Measurements from ENCODE around the gene PRKD1.

PRKD1 gene

DNA sequence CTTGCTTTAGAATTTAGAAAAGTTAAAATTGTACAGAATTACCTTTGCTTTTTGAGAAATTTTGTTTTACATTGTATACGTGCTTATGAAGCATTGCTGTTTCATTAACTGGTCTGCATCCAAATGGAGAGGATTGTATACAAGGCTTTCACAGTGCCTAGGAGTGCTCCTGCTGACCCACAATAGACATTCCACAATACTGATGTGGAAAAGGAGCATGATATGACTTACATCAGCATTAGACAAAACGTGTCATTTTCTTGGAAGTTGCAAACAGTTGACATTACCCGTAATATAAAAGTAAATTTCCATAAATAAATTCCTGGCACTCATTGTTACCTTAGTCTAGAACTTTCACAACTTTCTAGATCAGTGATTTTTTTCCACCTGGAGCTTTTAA, 1.9 kb downstream of the PRKD1 start:
- in situ Hi-C loops (cut with MboI; ENCODE audit: low sequenced_read_pairs, unreplicated experiment): no loop called here
- no peak for TF ChIP-seq CTCF (IDR thresholded peaks at IDR 0.05; ENCODE audit: borderline replicate concordance, control extremely low read depth, extremely low read depth, insufficient read depth, missing control alignments)
- no peak for DNase-seq (ENCODE audit: low spot score)

- no peak for DNase-seq (ENCODE audit: low spot score)
- in situ Hi-C loops (cut with MboI; ENCODE audit: low sequenced_read_pairs, unreplicated experiment): no loop called here
- no peak for TF ChIP-seq CTCF (IDR thresholded peaks at IDR 0.05; ENCODE audit: borderline replicate concordance, control extremely low read depth, extremely low read depth, insufficient read depth, missing control alignments)
Observed at GRCh38 chr14:29925101-29925722, 2.4 kb downstream of the PRKD1 start.

DNA sequence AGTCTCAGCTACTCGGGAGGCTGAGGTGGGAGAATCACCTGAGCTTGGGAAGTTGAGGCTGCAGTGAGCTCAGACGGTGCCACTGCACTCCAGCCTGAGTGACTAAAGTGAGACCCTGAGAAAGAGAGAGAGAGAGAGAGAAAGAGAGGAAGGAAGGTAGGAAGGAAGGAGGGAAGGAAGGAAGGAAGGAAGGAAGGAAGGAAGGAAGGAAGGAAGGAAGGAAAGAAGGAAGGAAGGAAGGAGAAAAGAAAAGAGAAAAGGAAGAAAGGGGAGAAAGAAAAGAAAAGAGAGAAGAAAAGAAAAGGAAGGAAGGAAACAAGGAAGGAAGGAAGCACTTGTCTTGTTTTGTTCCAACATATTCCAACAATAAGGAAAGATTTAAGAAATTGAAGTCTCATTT, 7.8 kb downstream of the PRKD1 start:
- TF ChIP-seq CTCF (IDR thresholded peaks at IDR 0.05; ENCODE audit: borderline replicate concordance, control extremely low read depth, extremely low read depth, insufficient read depth, missing control alignments): no peak
- DNase-seq (ENCODE audit: low spot score): no peak
- in situ Hi-C loops (cut with MboI; ENCODE audit: low sequenced_read_pairs, unreplicated experiment): no loop called here

- TF ChIP-seq CTCF (IDR thresholded peaks at IDR 0.05; ENCODE audit: borderline replicate concordance, control extremely low read depth, extremely low read depth, insufficient read depth, missing control alignments): no peak
- in situ Hi-C loops (cut with MboI; ENCODE audit: low sequenced_read_pairs, unreplicated experiment): no loop called here
Observed at GRCh38 chr14:29918981-29919380, 8.7 kb downstream of the PRKD1 start.

DNA sequence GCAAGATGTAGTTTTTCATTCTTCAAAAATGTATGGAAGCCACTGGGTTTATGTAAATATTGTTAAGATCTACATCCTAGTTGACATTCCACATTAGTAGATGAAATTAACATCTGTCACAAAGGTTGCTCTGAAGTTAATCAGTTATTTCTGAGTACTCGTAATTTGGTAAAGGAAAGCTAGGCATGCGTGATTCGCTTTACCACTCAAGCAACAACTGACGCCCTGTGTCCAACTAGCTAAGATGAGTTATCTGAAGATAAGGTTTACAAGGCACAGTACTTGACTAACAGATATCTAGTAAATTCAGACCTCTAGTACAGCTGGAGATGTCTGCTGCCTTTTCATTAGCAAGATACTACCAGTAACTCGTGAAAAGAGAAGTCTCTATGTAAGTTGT, 14.1 kb downstream of the PRKD1 start:
- in situ Hi-C loops (cut with MboI; ENCODE audit: low sequenced_read_pairs, unreplicated experiment): no loop called here
- TF ChIP-seq CTCF (IDR thresholded peaks at IDR 0.05; ENCODE audit: borderline replicate concordance, control extremely low read depth, extremely low read depth, insufficient read depth, missing control alignments): no peak
- no peak for DNase-seq (ENCODE audit: low spot score)

More at GRCh38 chr14:29918981-29919380, 8.7 kb downstream of the PRKD1 start:
- DNase-seq (ENCODE audit: low spot score): no peak

DNA sequence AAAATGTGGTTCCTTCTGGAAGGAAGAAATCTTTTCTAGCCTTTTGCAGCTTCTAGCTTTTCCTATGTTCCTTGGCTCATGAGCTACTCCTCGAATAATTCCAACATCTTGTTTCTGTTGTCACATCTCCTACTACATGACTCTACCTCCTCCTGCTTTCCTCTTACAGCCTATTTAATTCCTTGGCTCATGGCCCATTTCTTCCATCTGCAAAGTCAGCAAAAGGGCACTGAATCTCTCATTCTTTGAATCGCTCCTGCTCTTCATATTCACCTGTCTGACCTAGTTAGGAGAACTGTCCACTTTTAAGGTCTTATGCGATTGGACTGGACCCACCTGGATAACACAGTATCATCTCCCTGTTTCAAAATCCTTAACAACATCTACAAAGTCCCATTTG, 15.8 kb downstream of the PRKD1 start:
- in situ Hi-C loops (cut with MboI; ENCODE audit: low sequenced_read_pairs, unreplicated experiment): no loop called here
- DNase-seq (ENCODE audit: low spot score): no peak
- TF ChIP-seq CTCF (IDR thresholded peaks at IDR 0.05; ENCODE audit: borderline replicate concordance, control extremely low read depth, extremely low read depth, insufficient read depth, missing control alignments): no peak

All from GM13976 (cell line).